Stimulated activated CD4-positive, alpha-beta T cell treated with anti-CD3 and anti-CD28 coated beads, Interleukin-12 subunit alpha, Interleukin-12 subunit beta, amount 100 ng/mL, for 4 hours (primary cell): ENCODE results near the gene CKM.

Experiments used
- DNase-seq: peaks from one replicate; pipeline ENCODE4 v3.0.0-alpha.2; 2020

CKM gene

GRCh38 chr19:45322744-45323281, at the start of gene CKM:
Gene CKM (minus strand): TSS chr19:45322875. CDS start chr19:45319713, 3,162 bp downstream.
- no peak for DNase-seq

GRCh38 chr19:45370410-45371204, 47.9 kb upstream of the CKM start, which contains the start of gene ERCC2:
Gene ERCC2 (minus strand): TSS chr19:45370573. CDS start chr19:45370540, 33 bp downstream.
- DNase-seq, result peak; percentile 99

- no peak for DNase-seq
These were observed 46.2 kb upstream of the CKM start for GRCh38 chr19:45368737-45369340.

GRCh38 chr19:45368127-45368526, 45.5 kb upstream of the CKM start:
- no peak for DNase-seq

GRCh38 chr19:45364696-45365095, 42.0 kb upstream of the CKM start:
- no peak for DNase-seq

- DNase-seq, result no peak
These were observed 41.3 kb upstream of the CKM start for GRCh38 chr19:45363861-45364459.

- no peak for DNase-seq
These were observed 39.6 kb upstream of the CKM start for GRCh38 chr19:45362291-45362690.

- no peak for DNase-seq
These were observed 38.9 kb upstream of the CKM start for GRCh38 chr19:45361608-45362007.

- no peak for DNase-seq
These were observed 35.6 kb upstream of the CKM start for GRCh38 chr19:45358213-45358792.

- no peak for DNase-seq
These were observed 34.7 kb upstream of the CKM start for GRCh38 chr19:45357445-45357783.

- DNase-seq, result no peak
These were observed 34.2 kb upstream of the CKM start for GRCh38 chr19:45356760-45357444.

- no peak for DNase-seq
These were observed 33.2 kb upstream of the CKM start for GRCh38 chr19:45355910-45356309.

GRCh38 chr19:45355402-45355801, 32.7 kb upstream of the CKM start:
- no peak for DNase-seq

- no peak for DNase-seq
These were observed 31.7 kb upstream of the CKM start for GRCh38 chr19:45354241-45354842.

- no peak for DNase-seq
These were observed 30.5 kb upstream of the CKM start for GRCh38 chr19:45352914-45353796.

GRCh38 chr19:45352471-45352870, 29.8 kb upstream of the CKM start:
- no peak for DNase-seq

- no peak for DNase-seq
These were observed 29.4 kb upstream of the CKM start for GRCh38 chr19:45352062-45352461.

GRCh38 chr19:45351401-45351952, 28.8 kb upstream of the CKM start:
- DNase-seq, result no peak

- no peak for DNase-seq
These were observed 27.9 kb upstream of the CKM start for GRCh38 chr19:45350477-45351058.

GRCh38 chr19:45349430-45349941, 26.8 kb upstream of the CKM start:
- DNase-seq, result no peak

GRCh38 chr19:45349126-45349415, 26.4 kb upstream of the CKM start:
- DNase-seq, result no peak
